HFFc6 (cell line): Measurements from ENCODE around the gene MESP2. TPM values are rescaled to one million over a fixed set of nuclear protein-coding genes. Genes with fewer than 3 reads are reported as not detected.

Source experiments
- DNase-seq: peaks from one replicate; pipeline ENCODE4 v3.0.0-alpha.2; 2018
- H3K27ac Mint-ChIP-seq: 2 replicates; pipeline ENCODE4 v1.8.0; 2020; ENCODE audit warnings: mild to moderate bottlenecking, mixed read lengths
- H3K27me3 Mint-ChIP-seq: 2 replicates; pipeline ENCODE4 v1.8.0; 2021; ENCODE audit warnings: mild to moderate bottlenecking, moderate library complexity, mixed read lengths; ENCODE audit not compliant: insufficient read depth
- H3K36me3 Mint-ChIP-seq: 2 replicates; pipeline ENCODE4 v1.8.0; 2021; ENCODE audit warnings: low read depth, mixed read lengths
- H3K4me1 Mint-ChIP-seq: 2 replicates; pipeline ENCODE4 v1.8.0; 2020; ENCODE audit warnings: low read depth, mixed read lengths
- H3K4me3 Mint-ChIP-seq: 2 replicates; pipeline ENCODE4 v1.8.0; 2020; ENCODE audit warnings: mild to moderate bottlenecking, moderate library complexity, mixed read lengths
- H3K9me3 Mint-ChIP-seq: 2 replicates; pipeline ENCODE4 v1.8.0; 2020; ENCODE audit warnings: mild to moderate bottlenecking, mixed read lengths
- CTCF ChIP-seq: fragments of 200-600 bp; sonication (generic); IDR thresholded peaks from 2 replicates; pipeline ENCODE4 v1.5.0; 2021; ENCODE audit warnings: antibody characterized with exemption, mild to moderate bottlenecking
- total RNA-seq, 6 experiments: library from RNA; stranded (reverse); fragmentation: NEBNext Ultra II Directional; extraction: Animal tissue kit (Norgen Biotek cat#: 25700); gene quantifications; 2 replicates in 1 of 6; 3 replicates in 5 of 6; pipeline ENCODE4 v1.2.3, GENCODE V29; 2021

The MESP2 gene
- total RNA-seq, 6 experiments from 2014 or later = 0.19 to 0.26 (median 0.21) TPM; not detected in 3

GRCh38 chr15:89777073-89777751 is 1.1 kb downstream of the MESP2 start:
- Mint-ChIP-seq H3K9me3 (no peaks in the 10 kb centered on the region), H3K27ac (no peak overlapping the region), H3K36me3 (no peaks in the 10 kb centered on the region), H3K4me3 (no peak overlapping the region), H3K27me3 (no peaks in the 10 kb centered on the region; the same call in 1 of the 2 replicates), H3K4me1 (peaks cover 28% of the 10 kb centered on the region)
- DNase-seq = no peak
- TF ChIP-seq CTCF = no peak

- Mint-ChIP-seq H3K4me3 (no peak overlapping the region), H3K4me1 (peaks cover 31% of the 10 kb centered on the region), H3K36me3 (no peaks in the 10 kb centered on the region), H3K27ac (no peak overlapping the region), H3K27me3 (no peaks in the 10 kb centered on the region; the same call in 1 of the 2 replicates), H3K9me3 (no peaks in the 10 kb centered on the region)
- no peak for DNase-seq
- no peak for TF ChIP-seq CTCF
Observed at GRCh38 chr15:89777782-89778380, 1.7 kb downstream of the MESP2 start.

- H3K27ac Mint-ChIP-seq = no peak overlapping the region
- peaks cover 4% of the 10 kb centered on the region; the same call in 1 of the 2 replicates for H3K27me3 Mint-ChIP-seq
- no peak for DNase-seq
- H3K4me3 Mint-ChIP-seq = no peak overlapping the region
- H3K4me1 Mint-ChIP-seq = peaks cover 36% of the 10 kb centered on the region
- H3K9me3 Mint-ChIP-seq = no peaks in the 10 kb centered on the region
- H3K36me3 Mint-ChIP-seq = no peaks in the 10 kb centered on the region
- TF ChIP-seq CTCF = no peak
Observed at GRCh38 chr15:89778861-89779260, 2.7 kb downstream of the MESP2 start.

GRCh38 chr15:89780601-89781000 is 4.5 kb downstream of the MESP2 start:
- Mint-ChIP-seq H3K4me3 (no peak overlapping the region), H3K4me1 (peaks cover 53% of the 10 kb centered on the region), H3K27ac (peak overlapping the region; percentile 92), H3K9me3 (no peaks in the 10 kb centered on the region), H3K36me3 (0 out of 2 replicates have a peak, but pooled peaks cover 4% of the 10 kb centered on the region), H3K27me3 (peaks cover 5% of the 10 kb centered on the region; the same call in 1 of the 2 replicates)
- no peak for TF ChIP-seq CTCF
- no peak for DNase-seq

- Mint-ChIP-seq H3K27me3 (peaks cover 5% of the 10 kb centered on the region; the same call in 1 of the 2 replicates), H3K9me3 (no peaks in the 10 kb centered on the region), H3K4me1 (peaks cover 58% of the 10 kb centered on the region), H3K36me3 (0 out of 2 replicates have a peak, but pooled peaks cover 8% of the 10 kb centered on the region), H3K27ac (peak overlapping the region; percentile 92), H3K4me3 (no peak overlapping the region)
- DNase-seq = no peak
- TF ChIP-seq CTCF = no peak
Observed at GRCh38 chr15:89781055-89781454, 4.9 kb downstream of the MESP2 start.
